Measurements from ENCODE around the gene ANXA6. TPM values are rescaled to one million over a fixed set of nuclear protein-coding genes. Genes with fewer than 3 reads are reported as not detected.

ANXA6 gene
- total and polyA plus RNA-seq, 10 of the 15 experiments (the other 5 are each of a cell fraction or from before 2014, with no cell fraction given) = 44.0 to 571 (median 465) TPM

DNA sequence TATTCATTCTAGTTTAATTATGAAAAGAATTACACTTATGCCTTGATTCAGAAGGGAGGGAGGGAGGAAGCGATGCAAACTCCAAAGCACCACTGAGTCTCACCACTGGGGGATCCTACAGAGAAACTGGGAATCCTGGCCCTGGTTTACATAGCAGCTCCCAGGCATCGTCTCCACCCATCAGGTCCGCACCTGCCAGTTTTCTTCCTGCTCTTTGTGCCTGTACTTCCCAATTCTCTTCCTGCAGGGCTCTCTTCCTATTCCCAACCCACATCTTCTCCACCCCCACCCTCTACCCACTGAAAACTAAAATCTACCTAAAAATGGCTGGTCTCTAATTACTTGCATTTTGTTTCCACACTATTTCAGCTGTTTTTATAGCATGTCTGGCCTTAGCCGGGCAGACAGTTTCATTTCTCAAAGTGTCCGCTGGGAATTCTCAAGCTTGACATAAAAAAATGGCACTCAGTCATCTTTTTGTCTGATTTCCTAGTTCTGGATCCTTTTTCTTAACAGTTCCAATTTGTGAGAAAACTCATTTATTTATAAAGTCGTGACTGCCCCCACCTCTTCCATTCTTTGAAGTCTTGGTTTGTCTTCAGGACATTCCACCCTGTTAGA, 75.2 kb downstream of the ANXA6 start:
- in situ Hi-C loops (cut with MboI) (no loop called here), intact Hi-C loops (cut with micrococcal nuclease; ENCODE audit: unreplicated experiment) (loop anchor here (5.0 kb wide), 1 partner anchor 130 kb away; no protein-coding TSS in a partner anchor)
- peak overlapping the region; percentile 89 for H3K4me3 ChIP-seq
- no TSS peak for BruUV-seq (replicated peaks)
- peaks cover 2 to 12% of the 10 kb centered on the region in 2 experiments; a peak in 3 of 4 replicates for H3K36me3 ChIP-seq (ENCODE audit: control insufficient read depth in 2 of 2, insufficient read depth in 2 of 2, low read length in 1 of 2)
- POLR2A ChIA-PET = interaction anchor here (0.7 to 14.3 kb wide), 15 partner anchors 10 to 157 kb away, joined by 3 to 222 read pairs (median 5); partner anchors contain the start of gene CCDC69
- peaks cover 6% of the 10 kb centered on the region; the same call in 1 of the 2 replicates for H4K20me1 ChIP-seq (ENCODE audit: control insufficient read depth, insufficient read depth)
- WGBS (ENCODE audit: insufficient coverage, insufficient replicate concordance, low lambda C conversion rate, missing lambda C conversion rate) = 14% methylated on average over 6 of the region's 6 CpGs
- peaks cover 96% of the 10 kb centered on the region for H3K79me2 ChIP-seq (ENCODE audit: control insufficient read depth, insufficient read depth, low read length)
- peak overlapping the region; percentile 100 for H3K4me2 ChIP-seq (ENCODE audit: control insufficient read depth, insufficient read depth)
- RAD21 ChIA-PET (ENCODE audit: unreplicated experiment) = interaction anchor here (0.6 to 8.5 kb wide), 20 partner anchors 8 to 131 kb away, joined by 3 to 94 read pairs (median 5); no protein-coding TSS in a partner anchor
- H3K9me3 ChIP-seq (replicated peaks; ENCODE audit: control insufficient read depth, insufficient read depth, low read length) = no peaks in the 10 kb centered on the region
- H3K27me3 ChIP-seq (replicated peaks in 1 of 2; ENCODE audit: control insufficient read depth in 2 of 2, insufficient read depth in 2 of 2, low read length in 1 of 2) = no peaks in the 10 kb centered on the region
- no peak overlapping the region for H2AFZ ChIP-seq (ENCODE audit: control insufficient read depth, low read depth, low read length)
- H3K9ac ChIP-seq (ENCODE audit: control insufficient read depth, insufficient read depth, low read length) = peak overlapping the region; percentile 93
- CTCF ChIA-PET = interaction anchor here (0.6 to 8.0 kb wide), 17 partner anchors 11 to 746 kb away, joined by 3 to 90 read pairs (median 8); partner anchors contain the start of gene GM2A
- SMC1A ChIA-PET (ENCODE audit: uncharacterized antibody, unreplicated experiment) = interaction anchor here (0.9 to 7.7 kb wide), 12 partner anchors 11 to 130 kb away, joined by 3 to 125 read pairs (median 16); no protein-coding TSS in a partner anchor
- ATAC-seq (no peak), DNase-seq (ENCODE audit: low read depth, low spot score) (no peak), FAIRE-seq (no peak)
- H3K27ac ChIP-seq (ENCODE audit: control insufficient read depth, insufficient read depth) = peak overlapping the region; percentile 90
- peaks cover 32% of the 10 kb centered on the region for H3K4me1 ChIP-seq (ENCODE audit: control insufficient read depth, insufficient read depth, low read length)
- no peak for TF ChIP-seq SRF (IDR thresholded peaks at IDR 0.05; ENCODE audit: low read depth in 2 of 2, low read length in 2 of 2)
- peak; percentile 67; the same call in 1 of the 2 replicates for TF ChIP-seq HDGF (IDR thresholded peaks at IDR 0.05)
- TF ChIP-seq NBN (IDR thresholded peaks at IDR 0.05) = 0 out of 2 replicates have a peak, but pooled peaks have one; percentile 49
- no peak for TF ChIP-seq NFYA (IDR thresholded peaks at IDR 0.05; ENCODE audit: borderline replicate concordance, low read depth, low read length)
- TF ChIP-seq EED (IDR thresholded peaks at IDR 0.05; ENCODE audit: low read depth) = peak; percentile 68; the same call in 1 of the 2 replicates
- TF ChIP-seq, protein P1, sequence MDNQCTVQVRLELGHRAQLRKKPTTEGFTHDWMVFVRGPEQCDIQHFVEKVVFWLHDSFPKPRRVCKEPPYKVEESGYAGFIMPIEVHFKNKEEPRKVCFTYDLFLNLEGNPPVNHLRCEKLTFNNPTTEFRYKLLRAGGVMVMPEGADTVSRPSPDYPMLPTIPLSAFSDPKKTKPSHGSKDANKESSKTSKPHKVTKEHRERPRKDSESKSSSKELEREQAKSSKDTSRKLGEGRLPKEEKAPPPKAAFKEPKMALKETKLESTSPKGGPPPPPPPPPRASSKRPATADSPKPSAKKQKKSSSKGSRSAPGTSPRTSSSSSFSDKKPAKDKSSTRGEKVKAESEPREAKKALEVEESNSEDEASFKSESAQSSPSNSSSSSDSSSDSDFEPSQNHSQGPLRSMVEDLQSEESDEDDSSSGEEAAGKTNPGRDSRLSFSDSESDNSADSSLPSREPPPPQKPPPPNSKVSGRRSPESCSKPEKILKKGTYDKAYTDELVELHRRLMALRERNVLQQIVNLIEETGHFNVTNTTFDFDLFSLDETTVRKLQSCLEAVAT (IDR thresholded peaks at IDR 0.05) = peak; percentile 54; the same call in 1 of the 2 replicates
- no peak for TF ChIP-seq SREBF2 (IDR thresholded peaks at IDR 0.05; ENCODE audit: low read length)
- TF ChIP-seq, protein P2, sequence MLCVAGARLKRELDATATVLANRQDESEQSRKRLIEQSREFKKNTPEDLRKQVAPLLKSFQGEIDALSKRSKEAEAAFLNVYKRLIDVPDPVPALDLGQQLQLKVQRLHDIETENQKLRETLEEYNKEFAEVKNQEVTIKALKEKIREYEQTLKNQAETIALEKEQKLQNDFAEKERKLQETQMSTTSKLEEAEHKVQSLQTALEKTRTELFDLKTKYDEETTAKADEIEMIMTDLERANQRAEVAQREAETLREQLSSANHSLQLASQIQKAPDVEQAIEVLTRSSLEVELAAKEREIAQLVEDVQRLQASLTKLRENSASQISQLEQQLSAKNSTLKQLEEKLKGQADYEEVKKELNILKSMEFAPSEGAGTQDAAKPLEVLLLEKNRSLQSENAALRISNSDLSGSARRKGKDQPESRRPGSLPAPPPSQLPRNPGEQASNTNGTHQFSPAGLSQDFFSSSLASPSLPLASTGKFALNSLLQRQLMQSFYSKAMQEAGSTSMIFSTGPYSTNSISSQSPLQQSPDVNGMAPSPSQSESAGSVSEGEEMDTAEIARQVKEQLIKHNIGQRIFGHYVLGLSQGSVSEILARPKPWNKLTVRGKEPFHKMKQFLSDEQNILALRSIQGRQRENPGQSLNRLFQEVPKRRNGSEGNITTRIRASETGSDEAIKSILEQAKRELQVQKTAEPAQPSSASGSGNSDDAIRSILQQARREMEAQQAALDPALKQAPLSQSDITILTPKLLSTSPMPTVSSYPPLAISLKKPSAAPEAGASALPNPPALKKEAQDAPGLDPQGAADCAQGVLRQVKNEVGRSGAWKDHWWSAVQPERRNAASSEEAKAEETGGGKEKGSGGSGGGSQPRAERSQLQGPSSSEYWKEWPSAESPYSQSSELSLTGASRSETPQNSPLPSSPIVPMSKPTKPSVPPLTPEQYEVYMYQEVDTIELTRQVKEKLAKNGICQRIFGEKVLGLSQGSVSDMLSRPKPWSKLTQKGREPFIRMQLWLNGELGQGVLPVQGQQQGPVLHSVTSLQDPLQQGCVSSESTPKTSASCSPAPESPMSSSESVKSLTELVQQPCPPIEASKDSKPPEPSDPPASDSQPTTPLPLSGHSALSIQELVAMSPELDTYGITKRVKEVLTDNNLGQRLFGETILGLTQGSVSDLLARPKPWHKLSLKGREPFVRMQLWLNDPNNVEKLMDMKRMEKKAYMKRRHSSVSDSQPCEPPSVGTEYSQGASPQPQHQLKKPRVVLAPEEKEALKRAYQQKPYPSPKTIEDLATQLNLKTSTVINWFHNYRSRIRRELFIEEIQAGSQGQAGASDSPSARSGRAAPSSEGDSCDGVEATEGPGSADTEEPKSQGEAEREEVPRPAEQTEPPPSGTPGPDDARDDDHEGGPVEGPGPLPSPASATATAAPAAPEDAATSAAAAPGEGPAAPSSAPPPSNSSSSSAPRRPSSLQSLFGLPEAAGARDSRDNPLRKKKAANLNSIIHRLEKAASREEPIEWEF (IDR thresholded peaks at IDR 0.05; ENCODE audit: insufficient replicate concordance, low read depth, low read length) = no peak
- TF ChIP-seq STAT3 (IDR thresholded peaks at IDR 0.05; ENCODE audit: low read depth, low read length) = no peak
- TF ChIP-seq NR2C2 (IDR thresholded peaks at IDR 0.05; ENCODE audit: borderline replicate concordance, control insufficient read depth, insufficient read length, low read depth) = no peak
- peak; percentile 73 to 82 for TF ChIP-seq IKZF2 (IDR thresholded peaks at IDR 0.05)
- TF ChIP-seq GABPA (IDR thresholded peaks at IDR 0.05; ENCODE audit: low read depth) = no peak
- peak; percentile 14; the same call in 1 of the 2 replicates for TF ChIP-seq MTA2 (IDR thresholded peaks at IDR 0.05; ENCODE audit: low read depth)
- TF ChIP-seq NFXL1 (IDR thresholded peaks at IDR 0.05; ENCODE audit: borderline replicate concordance) = no peak
- TF ChIP-seq POLR2AphosphoS5 (IDR thresholded peaks at IDR 0.05; ENCODE audit: low read length) = 0 out of 2 replicates have a peak, but pooled peaks have one; percentile 22
